H1 (cell line): ENCODE results near the gene NUDT3. TPM values are rescaled to one million over a fixed set of nuclear protein-coding genes. Genes with fewer than 3 reads are reported as not detected.

Experiments
- CTCF ChIA-PET: fragments of 300-600 bp; sonication (Branson Sonifier 250); formaldehyde crosslinking; loops from one replicate; lab custom pipeline; 2021; ENCODE audit not compliant: partially characterized antibody; lab: Charles Lee
- POLR2A ChIA-PET: fragments of 300-600 bp; sonication (Branson Sonifier 250); formaldehyde crosslinking; loops from one replicate; lab custom pipeline; 2021; ENCODE audit warnings: inconsistent platforms; ENCODE audit not compliant: partially characterized antibody; lab: Charles Lee
- DNase-seq, 2 experiments: peaks; one replicate each; pipeline versions ENCODE4 v3.0.0 to v3.0.0-alpha.2; 2010 to 2022; ENCODE audit warnings: low spot score in 2 of 2, low read depth in 1 of 2, mixed read lengths in 1 of 2
- FAIRE-seq: peaks from 2 replicates; lab custom pipeline; 2011; peaks lifted over from hg19 to GRCh38; lab: Jason Lieb, UNC
- H2AFZ ChIP-seq: 2 replicates; pipeline ENCODE4 v1.8.1; 2012; ENCODE audit warnings: low read length, inconsistent platforms
- H2AK5ac ChIP-seq: 2 replicates; pipeline ENCODE4 v1.6.1; 2013; ENCODE audit warnings: low read depth, low read length
- H2BK120ac ChIP-seq: replicated peaks from 2 replicates; pipeline ENCODE3; 2013; ENCODE audit warnings: low read depth, low read length, inconsistent platforms
- H2BK12ac ChIP-seq: 2 replicates; pipeline ENCODE4 v1.6.1; 2013; ENCODE audit warnings: low read depth, low read length
- H2BK15ac ChIP-seq: 2 replicates; pipeline ENCODE4 v1.6.1; 2013; ENCODE audit warnings: low read length
- H2BK20ac ChIP-seq: 2 replicates; pipeline ENCODE4 v1.6.1; 2013; ENCODE audit warnings: low read length
- H2BK5ac ChIP-seq: 2 replicates; pipeline ENCODE4 v1.6.1; 2013; ENCODE audit warnings: low read depth, low read length
- H3K14ac ChIP-seq: 2 replicates; pipeline ENCODE4 v1.6.1; 2013; ENCODE audit warnings: inconsistent platforms; ENCODE audit not compliant: insufficient read length
- H3K18ac ChIP-seq: 2 replicates; pipeline ENCODE4 v1.6.1; 2013; ENCODE audit warnings: low read length; ENCODE audit errors: extremely low read depth
- H3K23ac ChIP-seq: 2 replicates; pipeline ENCODE4 v1.6.1; 2013; ENCODE audit warnings: inconsistent platforms; ENCODE audit not compliant: insufficient read length
- H3K23me2 ChIP-seq: 2 replicates; pipeline ENCODE4 v1.6.1; 2013; ENCODE audit warnings: low read depth, low read length
- H3K27ac ChIP-seq: 2 replicates; pipeline ENCODE4 v1.6.1; 2011; ENCODE audit warnings: low read depth, low read length, inconsistent platforms
- H3K27me3 ChIP-seq, 4 experiments: replicated peaks in 1 of 4; 1 replicate in 1 of 4; 2 replicates in 3 of 4; pipeline versions ENCODE4 v1.6.1 to v1.8.1; 2011 to 2013; ENCODE audit warnings: low read length in 3 of 4, mild to moderate bottlenecking in 3 of 4, inconsistent platforms in 2 of 4, mixed read lengths in 2 of 4, moderate library complexity in 1 of 4; ENCODE audit not compliant: control insufficient read depth in 3 of 4, insufficient read depth in 3 of 4; ENCODE audit errors: extremely low read depth in 1 of 4
- H3K36me3 ChIP-seq, 4 experiments: 2 replicates each; pipeline versions ENCODE4 v1.6.1 to v1.8.1; 2011 to 2013; ENCODE audit warnings: mild to moderate bottlenecking in 4 of 4, low read length in 3 of 4, moderate library complexity in 2 of 4, control low read depth in 1 of 4, inconsistent platforms in 1 of 4; ENCODE audit not compliant: insufficient read depth in 4 of 4, control insufficient read depth in 2 of 4
- H3K4ac ChIP-seq: replicated peaks from 2 replicates; pipeline ENCODE3; 2013; ENCODE audit warnings: low read length, low read depth, mixed read lengths, inconsistent platforms; ENCODE audit not compliant: insufficient read length
- H3K4me1 ChIP-seq, 4 experiments: replicated peaks in 1 of 4; 1 replicate in 1 of 4; 2 replicates in 3 of 4; pipeline versions ENCODE4 v1.6.1 to v1.8.1; 2011 to 2013; ENCODE audit warnings: low read length in 3 of 4, inconsistent platforms in 2 of 4, mixed read lengths in 1 of 4; ENCODE audit not compliant: insufficient read depth in 4 of 4, control insufficient read depth in 3 of 4
- H3K4me2 ChIP-seq, 2 experiments: 2 replicates each; pipeline versions ENCODE4 v1.6.1 to v1.8.1; 2011 to 2013; ENCODE audit warnings: low read depth in 2 of 2, low read length in 2 of 2, control low read depth in 1 of 2, inconsistent platforms in 1 of 2, mild to moderate bottlenecking in 1 of 2; ENCODE audit not compliant: insufficient read depth in 1 of 2
- H3K4me3 ChIP-seq, 4 experiments: fragments of 200-600, 300-600 bp in 1 of 4; sonication (generic), shearing (Covaris generic), sonication (Bioruptor Twin) in 1 of 4; 2 replicates each; pipeline versions ENCODE4 v1.5.1 to v1.8.1; 2011 to 2016; ENCODE audit warnings: low read length in 4 of 4, low read depth in 3 of 4, control low read depth in 2 of 4, inconsistent platforms in 2 of 4, mild to moderate bottlenecking in 2 of 4, mixed read lengths in 1 of 4, moderate library complexity in 1 of 4; ENCODE audit not compliant: insufficient read depth in 2 of 4; ENCODE audit errors: extremely low read depth in 1 of 4
- H3K56ac ChIP-seq: replicated peaks from 2 replicates; pipeline ENCODE3; 2013; ENCODE audit warnings: low read depth, mild to moderate bottlenecking, mixed read lengths, low read length, inconsistent platforms; ENCODE audit not compliant: insufficient read length
- H3K79me1 ChIP-seq: 2 replicates; pipeline ENCODE4 v1.6.1; 2013; ENCODE audit warnings: low read depth, low read length, control low read depth
- H3K79me2 ChIP-seq, 2 experiments: 2 replicates each; pipeline versions ENCODE4 v1.6.1 to v1.8.1; 2012 to 2013; ENCODE audit warnings: low read length in 2 of 2, mild to moderate bottlenecking in 2 of 2, inconsistent platforms in 1 of 2; ENCODE audit not compliant: insufficient read depth in 2 of 2, control insufficient read depth in 1 of 2
- H3K9ac ChIP-seq, 4 experiments: replicated peaks in 1 of 4; 1 replicate in 1 of 4; 2 replicates in 3 of 4; pipeline versions ENCODE4 v1.6.1 to v1.8.1; 2011 to 2013; ENCODE audit warnings: low read depth in 3 of 4, low read length in 3 of 4, control low read depth in 2 of 4, mild to moderate bottlenecking in 2 of 4, moderate library complexity in 2 of 4, inconsistent platforms in 1 of 4; ENCODE audit errors: extremely low read depth in 1 of 4
- H3K9me3 ChIP-seq, 2 experiments: 2 replicates each; pipeline versions ENCODE4 v1.6.1 to v1.8.1; 2012 to 2013; ENCODE audit warnings: mild to moderate bottlenecking in 2 of 2, moderate library complexity in 2 of 2, control low read depth in 1 of 2, inconsistent platforms in 1 of 2, low read depth in 1 of 2, low read length in 1 of 2, mixed read lengths in 1 of 2; ENCODE audit not compliant: insufficient read depth in 2 of 2
- H4K20me1 ChIP-seq, 2 experiments: replicated peaks in 1 of 2; 2 replicates each; pipeline versions ENCODE3 to v1.8.1; 2011 to 2013; ENCODE audit warnings: inconsistent platforms in 2 of 2, low read length in 2 of 2, mild to moderate bottlenecking in 1 of 2; ENCODE audit not compliant: insufficient read depth in 2 of 2, control insufficient read depth in 1 of 2
- H4K5ac ChIP-seq: 2 replicates; pipeline ENCODE4 v1.6.1; 2013; ENCODE audit warnings: low read length, low read depth, mixed read lengths, inconsistent platforms; ENCODE audit not compliant: insufficient read length
- H4K8ac ChIP-seq: 2 replicates; pipeline ENCODE4 v1.8.0; 2013; ENCODE audit warnings: mild to moderate bottlenecking, moderate library complexity, low read length, inconsistent platforms; ENCODE audit not compliant: insufficient read depth; ENCODE audit errors: extremely low read depth
- H4K91ac ChIP-seq: replicated peaks from 2 replicates; pipeline ENCODE3; 2013; ENCODE audit warnings: low read length, mixed read lengths, inconsistent platforms; ENCODE audit not compliant: insufficient read length
- ASH2L ChIP-seq: fragments of 200-600, 300-600 bp; sonication (generic); IDR thresholded peaks from one replicate; pipeline ENCODE4 v1.7.1; 2017; ENCODE audit warnings: low read length
- CBX5 ChIP-seq: fragments of 300-800, 300-1000 bp; sonication (generic); IDR thresholded peaks from 2 replicates; pipeline ENCODE4 v1.7.1; 2016; ENCODE audit warnings: antibody characterized with exemption, low read length, low read depth
- CBX8 ChIP-seq: fragments of 300-800, 300-1000 bp; sonication (generic); IDR thresholded peaks from 2 replicates; pipeline ENCODE4 v1.7.1; 2016; ENCODE audit warnings: low read depth, low read length, borderline replicate concordance
- CREB1 ChIP-seq: IDR thresholded peaks from 2 replicates; pipeline ENCODE4 v1.6.1; 2012; ENCODE audit warnings: inconsistent platforms
- CTBP2 ChIP-seq: IDR thresholded peaks from 2 replicates; pipeline ENCODE4 v1.7.0; 2011; ENCODE audit warnings: borderline replicate concordance, mild to moderate bottlenecking, moderate library complexity, mixed read lengths, low read length; ENCODE audit not compliant: insufficient read depth, insufficient read length
- FOSL1 ChIP-seq: IDR thresholded peaks from 2 replicates; pipeline ENCODE4 v1.6.1; 2011; ENCODE audit warnings: mild to moderate bottlenecking, low read depth, low read length, moderate library complexity; ENCODE audit not compliant: insufficient read depth
- HDAC6 ChIP-seq: IDR thresholded peaks from one replicate; pipeline ENCODE4 v1.7.1; 2012; ENCODE audit warnings: low read depth, mild to moderate bottlenecking, inconsistent platforms, low read length, moderate library complexity
- JUND ChIP-seq: IDR thresholded peaks from 2 replicates; pipeline ENCODE4 v1.6.1; 2011; ENCODE audit warnings: mild to moderate bottlenecking, improper control_type of control experiment, low read length
- NRF1 ChIP-seq: IDR thresholded peaks from 2 replicates; pipeline ENCODE4 v1.6.1; 2011; ENCODE audit warnings: mild to moderate bottlenecking, low read depth, low read length, improper control_type of control experiment
- PHF8 ChIP-seq: fragments of 200-600 bp; sonication (generic); conservative IDR thresholded peaks from 2 replicates; pipeline ENCODE4 v1.7.1; 2012; ENCODE audit warnings: low read depth, mild to moderate bottlenecking, inconsistent platforms, low read length, moderate library complexity
- RBBP5 ChIP-seq: IDR thresholded peaks from 2 replicates; pipeline ENCODE4 v1.7.1; 2012; ENCODE audit warnings: low read depth, mild to moderate bottlenecking, inconsistent platforms, low read length, moderate library complexity, borderline replicate concordance
- RFX5 ChIP-seq: IDR thresholded peaks from 2 replicates; pipeline ENCODE4 v1.6.1; 2011; ENCODE audit warnings: low read depth, low read length, improper control_type of control experiment, borderline replicate concordance
- SIX5 ChIP-seq: IDR thresholded peaks from 2 replicates; pipeline ENCODE4 v1.6.1; 2011; ENCODE audit warnings: mild to moderate bottlenecking, low read depth, low read length
- SP4 ChIP-seq: IDR thresholded peaks from 2 replicates; pipeline ENCODE4 v1.6.1; 2012; ENCODE audit warnings: low read length, inconsistent platforms
- WGBS, 2 experiments: shearing (Covaris generic) in 1 of 2; methylation state at CpG; one replicate each; pipeline versions ENCODE4 v1.1.6 to v1.1.7; 2013 to 2015; ENCODE audit warnings: low lambda C conversion rate in 2 of 2, mixed read lengths in 2 of 2, inconsistent platforms in 1 of 2, low coverage in 1 of 2, missing lambda C conversion rate in 1 of 2; ENCODE audit not compliant: insufficient replicate concordance in 2 of 2, insufficient coverage in 1 of 2, insufficient read length in 1 of 2; ENCODE audit errors: extremely low coverage in 1 of 2, missing lambda C conversion rate in 1 of 2; 5-methylcytosine and 5-hydroxymethylcytosine counted together
- polyA plus RNA-seq, 7 experiments: library from polyadenylated mRNA; depleted of rRNA in 3 of 7; stranded (reverse) in 5 of 7; unstranded in 2 of 7; fragments of >200 nt in 5 of 7; fragments of 200-250 nt in 2 of 7; gene quantifications; 1 replicate in 5 of 7; 2 replicates in 1 of 7; 4 replicates in 1 of 7; pipeline versions ENCODE4 v1.2.1 to v1.2.3, GENCODE V29; 2011 to 2013; ENCODE audit warnings: missing spikeins in 2 of 7, mixed read lengths in 2 of 7
- total RNA-seq: library from RNA; stranded (reverse); fragmentation: NEBNext Ultra II Directional; extraction: Animal tissue kit (Norgen Biotek cat#: 25700); gene quantifications from 2 replicates; pipeline ENCODE4 v1.2.1, GENCODE V29; 2021

Gene NUDT3
- total and polyA plus RNA-seq, 2 of the 8 experiments (the other 6 are each of a cell fraction or from before 2014, with no cell fraction given) = 14.1 to 36.9 TPM

DNA sequence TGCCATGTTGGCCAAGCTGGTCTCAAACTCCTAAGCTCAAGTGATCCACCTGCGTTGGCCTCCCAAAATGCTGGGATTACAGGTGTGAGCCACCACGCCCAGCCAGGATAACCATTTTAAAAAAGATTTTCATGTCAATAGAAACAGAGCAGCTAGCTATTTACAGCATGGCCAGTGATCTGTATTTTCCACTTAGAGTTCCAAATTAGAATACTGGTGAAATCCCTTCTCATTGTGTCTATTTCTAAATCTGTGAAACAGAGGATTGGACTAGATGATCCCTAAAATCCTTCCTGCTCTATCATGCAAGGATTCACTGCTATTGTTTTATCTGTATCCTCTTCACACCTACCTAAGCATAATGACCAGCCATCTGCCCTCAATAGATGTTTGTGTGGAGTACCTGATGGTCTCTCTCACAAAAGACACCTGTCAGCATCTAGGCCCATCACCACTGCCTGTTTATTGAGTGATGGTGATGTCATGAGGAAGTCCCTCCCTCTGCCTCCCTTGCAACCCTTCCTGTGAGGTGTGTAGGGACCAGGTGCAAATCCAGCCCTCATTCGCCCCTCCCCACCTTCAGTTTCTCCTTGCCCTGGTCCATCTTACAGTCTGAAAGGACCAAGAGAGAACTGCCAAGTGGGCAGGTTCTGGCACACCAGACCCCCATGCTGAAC lies 117.2 kb downstream of the NUDT3 start:
- 87% methylated on average over 3 of the region's 3 CpGs; no CpG with 5 or more reads in 1 of the 2 experiments for WGBS, 2 experiments

More for the DNA sequence above, 117.2 kb downstream of the NUDT3 start:
- no peak for DNase-seq
- H3K9me3 ChIP-seq = no peaks in the 10 kb centered on the region
- no peaks in the 10 kb centered on the region for H3K79me2 ChIP-seq
- no peak overlapping the region for H2BK15ac ChIP-seq
- POLR2A ChIA-PET = interaction anchor here (1.0 to 1.1 kb wide), 2 partner anchors 66 to 138 kb away, joined by 3 read pairs; no protein-coding TSS in a partner anchor
- H3K4me3 ChIP-seq = no peak overlapping the region
- no peak overlapping the region for H3K14ac ChIP-seq
- no peaks in the 10 kb centered on the region for H3K79me1 ChIP-seq
- H3K27ac ChIP-seq = no peak overlapping the region
- no peak overlapping the region for H2BK20ac ChIP-seq
- H2AFZ ChIP-seq = no peak overlapping the region
- H4K8ac ChIP-seq = no peak overlapping the region
- TF ChIP-seq FOSL1 = no peak
- no peak for TF ChIP-seq JUND
- no peak for TF ChIP-seq CREB1
- TF ChIP-seq CBX5 = no peak
- no peak for TF ChIP-seq RBBP5
- no peak for TF ChIP-seq ASH2L
- TF ChIP-seq NRF1 = no peak
- TF ChIP-seq CBX8 = no peak
- TF ChIP-seq SP4 = no peak
- TF ChIP-seq PHF8 = no peak
- TF ChIP-seq RFX5 = no peak
- no peak for TF ChIP-seq SIX5
- no peak for TF ChIP-seq CTBP2
- no peak for TF ChIP-seq HDAC6
- TF ChIP-seq, all 59 proteins: peak for 0
- H3K36me3 ChIP-seq = no peaks in the 10 kb centered on the region
- H3K4me1 ChIP-seq = no peaks in the 10 kb centered on the region
- no peak overlapping the region for H2BK120ac ChIP-seq
- no peak overlapping the region for H2BK5ac ChIP-seq
- no peak overlapping the region for H3K9ac ChIP-seq
- no peak for FAIRE-seq
- no peak overlapping the region for H3K23ac ChIP-seq
- H3K56ac ChIP-seq = no peak overlapping the region
- H4K20me1 ChIP-seq = no peaks in the 10 kb centered on the region
- H3K4ac ChIP-seq = no peak overlapping the region
- no peak overlapping the region for H2AK5ac ChIP-seq
- no peaks in the 10 kb centered on the region for H3K27me3 ChIP-seq
- no peak overlapping the region for H3K4me2 ChIP-seq
- no peak overlapping the region for H4K91ac ChIP-seq
- no peaks in the 10 kb centered on the region for H3K23me2 ChIP-seq
- no peak overlapping the region for H3K18ac ChIP-seq
- no peak overlapping the region for H2BK12ac ChIP-seq
- no peak overlapping the region for H4K5ac ChIP-seq
- CTCF ChIA-PET = interaction anchor here (2.0 kb wide), 1 partner anchor 120 kb away, joined by 7 read pairs; no protein-coding TSS in a partner anchor
